T-cell (primary cell): ENCODE results near the gene KRTAP2-4. TPM values are rescaled to one million over a fixed set of nuclear protein-coding genes. Genes with fewer than 3 reads are reported as not detected.
"Not testable (repeated sequence)": the region's sequence is repeated elsewhere in the genome, so short reads cannot be mapped to it uniquely, and the experiment has no call there.

Experiments used
- ATAC-seq, 4 experiments: fragments of 200-7000 bp in 3 of 4; fragments of 150-1000 bp in 1 of 4; cut with Tn5 transposase; replicated peaks in 1 of 4; 1 replicate in 3 of 4; 2 replicates in 1 of 4; pipeline ENCODE4 v1.10.0; 2021; ENCODE audit warnings: moderate library complexity in 3 of 4, mild to moderate bottlenecking in 2 of 4, moderate number of reproducible peaks in 1 of 4
- CTCF ChIA-PET, 2 donors: fragments of 300-600 bp; sonication (Branson Sonifier 250); formaldehyde crosslinking; loops; one replicate each; lab custom pipeline; 2022; ENCODE audit warnings: antibody characterized with exemption in 2 of 2; lab: Charles Lee
- POLR2A ChIA-PET, 2 donors: fragments of 300-600 bp; sonication (Branson Sonifier 250); formaldehyde crosslinking; loops; one replicate each; lab custom pipeline; 2022; ENCODE audit warnings: antibody characterized with exemption in 2 of 2; lab: Charles Lee
- DNase-seq, 35 experiments: peaks; one replicate each; pipeline versions ENCODE4 v3.0.0 to v3.0.0-alpha.2; 2013 to 2023
- H3K27ac ChIP-seq: one replicate; pipeline ENCODE4 v1.5.1; 2013; ENCODE audit warnings: low read length
- H3K27me3 ChIP-seq, 2 experiments: replicated peaks in 1 of 2; 1 replicate in 1 of 2; 2 replicates in 1 of 2; pipeline versions ENCODE4 v1.6.1 to v1.7.0; 2013; ENCODE audit warnings: low read length in 1 of 2, mixed read lengths in 1 of 2; ENCODE audit not compliant: control insufficient read depth in 2 of 2, insufficient read depth in 2 of 2; ENCODE audit errors: extremely low read depth in 1 of 2
- H3K36me3 ChIP-seq, 2 donors: 1 replicate in 1 of 2; 2 replicates in 1 of 2; pipeline versions ENCODE4 v1.6.1 to v1.7.0; 2013; ENCODE audit warnings: low read length in 1 of 2; ENCODE audit not compliant: control insufficient read depth in 2 of 2, insufficient read depth in 1 of 2; ENCODE audit errors: extremely low read depth in 1 of 2
- H3K4me1 ChIP-seq, 2 experiments: 1 replicate in 1 of 2; 2 replicates in 1 of 2; pipeline versions ENCODE4 v1.6.1 to v1.7.0; 2013; ENCODE audit warnings: low read length in 2 of 2, mixed read lengths in 1 of 2; ENCODE audit not compliant: insufficient read depth in 2 of 2, control insufficient read depth in 1 of 2; ENCODE audit errors: extremely low read depth in 1 of 2
- H3K4me3 ChIP-seq, 2 donors: 1 replicate in 1 of 2; 2 replicates in 1 of 2; pipeline versions ENCODE4 v1.5.1 to v1.7.0; 2013; ENCODE audit warnings: mild to moderate bottlenecking in 2 of 2, low read length in 1 of 2, moderate library complexity in 1 of 2; ENCODE audit not compliant: control insufficient read depth in 1 of 2; ENCODE audit errors: extremely low read depth in 1 of 2
- H3K9me3 ChIP-seq: 2 replicates; pipeline ENCODE4 v1.7.0; 2013
- H3K27ac Mint-ChIP-seq, 2 donors: one replicate each; pipeline ENCODE4 v1.8.0; 2020 to 2021; ENCODE audit warnings: mild to moderate bottlenecking in 2 of 2, mixed read lengths in 2 of 2
- H3K27me3 Mint-ChIP-seq, 2 donors: one replicate each; pipeline ENCODE4 v1.8.0; 2021 to 2022; ENCODE audit warnings: mixed read lengths in 2 of 2
- H3K36me3 Mint-ChIP-seq: one replicate; pipeline ENCODE4 v1.8.0; 2021; ENCODE audit warnings: mixed read lengths
- H3K4me1 Mint-ChIP-seq, 3 donors: one replicate each; pipeline ENCODE4 v1.8.0; 2020 to 2022; ENCODE audit warnings: mixed read lengths in 3 of 3, mild to moderate bottlenecking in 1 of 3
- H3K4me3 Mint-ChIP-seq, 3 donors: one replicate each; pipeline ENCODE4 v1.8.0; 2020 to 2022; ENCODE audit warnings: mild to moderate bottlenecking in 3 of 3, mixed read lengths in 3 of 3, moderate library complexity in 3 of 3
- H3K9me3 Mint-ChIP-seq, 3 donors: one replicate each; pipeline ENCODE4 v1.8.0; 2020 to 2022; ENCODE audit warnings: mixed read lengths in 3 of 3
- WGBS: methylation state at CpG from one replicate; pipeline ENCODE4 v1.1.5; 2013; ENCODE audit warnings: missing lambda C conversion rate; ENCODE audit not compliant: insufficient coverage; 5-methylcytosine and 5-hydroxymethylcytosine counted together
- total RNA-seq, 35 experiments: library from RNA in 6 of 35; stranded (reverse) in 6 of 35; fragments of 120-200 nt in 1 of 35; gene quantifications; one replicate each; pipeline versions ENCODE4 v1.2.1 to v1.2.4 and lab custom pipeline; 2013 to 2026

KRTAP2-4 gene
- total RNA-seq, 5 donors from 2014 or later (not counting 1 experiment from before 2014, with no cell fraction given): not detected

- Histone ChIP-seq H3K27me3 (peaks cover 0 to 2% of the 10 kb centered on the region in 2 experiments), H3K4me1 (no peaks in the 10 kb centered on the region), H3K4me3 (no peak overlapping the region), H3K27ac (no peak overlapping the region), H3K9me3 (no peaks in the 10 kb centered on the region), H3K36me3 (no peaks in the 10 kb centered on the region)
- POLR2A ChIA-PET: no interaction called here
- no peaks in the 10 kb centered on the region for H3K36me3 Mint-ChIP-seq
- WGBS: no CpG with 5 or more reads among the region's 2 CpGs
- H3K27me3 Mint-ChIP-seq: peaks cover 12 to 22% of the 10 kb centered on the region in 2 donors
- DNase-seq (no peak), ATAC-seq (no peak)
- H3K4me1 Mint-ChIP-seq: no peaks in the 10 kb centered on the region
- no peaks in the 10 kb centered on the region for H3K9me3 Mint-ChIP-seq
- no peak overlapping the region for H3K27ac Mint-ChIP-seq
- H3K4me3 Mint-ChIP-seq: no peak overlapping the region
- CTCF ChIA-PET: interaction anchor here in 1 of 2 donors (0.6 kb wide), 1 partner anchor 589 kb away, joined by 3 read pairs; no protein-coding TSS in a partner anchor
Observed at GRCh38 chr17:41073676-41074075, 8.0 kb upstream of the KRTAP2-4 start.

GRCh38 chr17:41071606-41072360, 6.1 kb upstream of the KRTAP2-4 start:
- Mint-ChIP-seq H3K9me3 (no peaks in the 10 kb centered on the region), H3K36me3 (no peaks in the 10 kb centered on the region), H3K27ac (no peak overlapping the region), H3K4me3 (no peak overlapping the region), H3K4me1 (no peaks in the 10 kb centered on the region), H3K27me3 (peaks cover 9 to 22% of the 10 kb centered on the region in 2 donors)
- ChIA-PET CTCF (no interaction called here), POLR2A (no interaction called here)
- no peaks in the 10 kb centered on the region for H3K36me3 ChIP-seq
- H3K4me1 ChIP-seq: no peaks in the 10 kb centered on the region
- no peaks in the 10 kb centered on the region for H3K9me3 ChIP-seq
- 92% methylated on average over 2 of the region's 5 CpGs for WGBS
- H3K4me3 ChIP-seq: no peak overlapping the region
- H3K27ac ChIP-seq: no peak overlapping the region
- peaks cover 0 to 2% of the 10 kb centered on the region in 2 experiments for H3K27me3 ChIP-seq
- no peak for DNase-seq
- ATAC-seq: no peak

- H3K4me3 Mint-ChIP-seq: no peak overlapping the region
- Histone ChIP-seq H3K27me3 (no peaks in the 10 kb centered on the region), H3K4me1 (no peaks in the 10 kb centered on the region), H3K36me3 (no peaks in the 10 kb centered on the region), H3K4me3 (no peak overlapping the region), H3K9me3 (no peaks in the 10 kb centered on the region), H3K27ac (no peak overlapping the region)
- ChIA-PET CTCF (no interaction called here), POLR2A (no interaction called here)
- DNase-seq: no peak
- no peaks in the 10 kb centered on the region for H3K36me3 Mint-ChIP-seq
- no peak overlapping the region for H3K27ac Mint-ChIP-seq
- no peaks in the 10 kb centered on the region for H3K9me3 Mint-ChIP-seq
- no peak for ATAC-seq
- H3K4me1 Mint-ChIP-seq: no peaks in the 10 kb centered on the region
- peaks cover 0 to 3% of the 10 kb centered on the region in 2 donors for H3K27me3 Mint-ChIP-seq
- 100% methylated on average over 1 of the region's 3 CpGs for WGBS
Observed at GRCh38 chr17:41069031-41069430, 3.4 kb upstream of the KRTAP2-4 start.

GRCh38 chr17:41067281-41067680, 1.6 kb upstream of the KRTAP2-4 start:
- Mint-ChIP-seq H3K4me1 (no peaks in the 10 kb centered on the region), H3K9me3 (no peaks in the 10 kb centered on the region), H3K36me3 (no peaks in the 10 kb centered on the region), H3K27me3 (peaks cover 0 to 2% of the 10 kb centered on the region in 2 donors), H3K4me3 (no peak overlapping the region), H3K27ac (no peak overlapping the region)
- Histone ChIP-seq H3K4me3 (no peak overlapping the region), H3K9me3 (no peaks in the 10 kb centered on the region), H3K27me3 (no peaks in the 10 kb centered on the region), H3K27ac (no peak overlapping the region), H3K4me1 (no peaks in the 10 kb centered on the region), H3K36me3 (no peaks in the 10 kb centered on the region)
- ChIA-PET POLR2A (interaction anchor here in 1 of 2 donors (0.7 kb wide), 1 partner anchor 15 kb away, joined by 3 read pairs; no protein-coding TSS in a partner anchor), CTCF (no interaction called here)
- DNase-seq (no peak), ATAC-seq (no peak)

GRCh38 chr17:41065016-41065689, 526 bp downstream of the KRTAP2-4 start:
- CTCF ChIA-PET: interaction anchor here in 1 of 2 donors (0.5 kb wide), 1 partner anchor 125 kb away, joined by 3 read pairs; no protein-coding TSS in a partner anchor
- H3K4me1 Mint-ChIP-seq, POLR2A ChIA-PET, H3K27me3 ChIP-seq, ATAC-seq, H3K36me3 ChIP-seq, H3K4me3 Mint-ChIP-seq, H3K9me3 ChIP-seq, H3K27ac ChIP-seq, H3K36me3 Mint-ChIP-seq, H3K9me3 Mint-ChIP-seq, DNase-seq, H3K4me1 ChIP-seq, H3K27ac Mint-ChIP-seq, H3K4me3 ChIP-seq: not testable (repeated sequence)
- peaks cover 14 to 17% of the 10 kb centered on the region in 2 donors for H3K27me3 Mint-ChIP-seq
- whole genome bisulfite sequencing: 100% methylated on average over 2 of the region's 16 CpGs

- no peaks in the 10 kb centered on the region for H3K9me3 Mint-ChIP-seq
- ChIA-PET CTCF (no interaction called here), POLR2A (no interaction called here)
- no peak overlapping the region for H3K27ac Mint-ChIP-seq
- Histone ChIP-seq H3K27me3 (peaks cover 2 to 3% of the 10 kb centered on the region in 2 experiments), H3K27ac (no peak overlapping the region), H3K4me3 (no peak overlapping the region), H3K36me3 (no peaks in the 10 kb centered on the region), H3K4me1 (no peaks in the 10 kb centered on the region), H3K9me3 (no peaks in the 10 kb centered on the region)
- peaks cover 18 to 23% of the 10 kb centered on the region in 2 donors for H3K27me3 Mint-ChIP-seq
- DNase-seq (no peak), ATAC-seq (no peak)
- no peak overlapping the region for H3K4me3 Mint-ChIP-seq
- H3K36me3 Mint-ChIP-seq: no peaks in the 10 kb centered on the region
- no CpG with 5 or more reads among the region's 1 CpG for WGBS
- H3K4me1 Mint-ChIP-seq: peaks cover 0 to 2% (median 0%) of the 10 kb centered on the region in 3 donors
Observed at GRCh38 chr17:41064301-41064700, 1.4 kb downstream of the KRTAP2-4 start.
